Fibroblast of the aortic adventitia (primary cell): Measurements from ENCODE around the gene SELENOS. TPM values are rescaled to one million over a fixed set of nuclear protein-coding genes. Genes with fewer than 3 reads are reported as not detected.

Source experiments
- DNase-seq: peaks from one replicate; pipeline ENCODE4 v3.0.0-alpha.2; 2010; ENCODE audit warnings: low read depth
- H3K4me3 ChIP-seq: 2 replicates; pipeline ENCODE4 v1.5.1; 2011; ENCODE audit warnings: low read depth, mild to moderate bottlenecking, control low read depth, low read length, moderate library complexity
- CTCF ChIP-seq: IDR thresholded peaks from 2 replicates; pipeline ENCODE4 v1.5.1; 2011; ENCODE audit warnings: mild to moderate bottlenecking, low read length, control low read depth, inconsistent platforms; ENCODE audit not compliant: insufficient read depth
- total RNA-seq: library from RNA; depleted of rRNA; stranded (reverse); fragments of >200 nt; gene quantifications from 2 replicates; pipeline ENCODE4 v1.2.3, GENCODE V29; 2012; ENCODE audit warnings: low replicate concordance

The SELENOS gene
- total RNA-seq, 1 donor, result 65.3 TPM

- no peak for DNase-seq
- no peak for TF ChIP-seq CTCF
- no peak overlapping the region for H3K4me3 ChIP-seq
Measured at GRCh38 chr15:101316529-101316928, 39.2 kb upstream of the SELENOS start.

GRCh38 chr15:101315736-101316135 lies 38.5 kb upstream of the SELENOS start:
- DNase-seq, result no peak
- no peak overlapping the region for H3K4me3 ChIP-seq
- TF ChIP-seq CTCF, result no peak

GRCh38 chr15:101314336-101315125 lies 37.2 kb upstream of the SELENOS start:
- H3K4me3 ChIP-seq, result no peak overlapping the region
- TF ChIP-seq CTCF, result no peak
- no peak for DNase-seq

GRCh38 chr15:101313041-101313761 lies 35.9 kb upstream of the SELENOS start:
- no peak for DNase-seq
- H3K4me3 ChIP-seq, result no peak overlapping the region
- no peak for TF ChIP-seq CTCF

- TF ChIP-seq CTCF, result no peak
- no peak for DNase-seq
- H3K4me3 ChIP-seq, result no peak overlapping the region
Measured at GRCh38 chr15:101310508-101310907, 33.2 kb upstream of the SELENOS start.

- TF ChIP-seq CTCF, result no peak
- DNase-seq, result no peak
- no peak overlapping the region for H3K4me3 ChIP-seq
Measured at GRCh38 chr15:101310161-101310480, 32.8 kb upstream of the SELENOS start.
